GM18858 (cell line): ENCODE results near the gene H6PD.

Source experiments
- ATAC-seq: cut with Tn5 transposase; IDR thresholded peaks from one replicate; pipeline ENCODE4 v1.9.1; 2021; ENCODE audit not compliant: unreplicated experiment

H6PD gene

DNA sequence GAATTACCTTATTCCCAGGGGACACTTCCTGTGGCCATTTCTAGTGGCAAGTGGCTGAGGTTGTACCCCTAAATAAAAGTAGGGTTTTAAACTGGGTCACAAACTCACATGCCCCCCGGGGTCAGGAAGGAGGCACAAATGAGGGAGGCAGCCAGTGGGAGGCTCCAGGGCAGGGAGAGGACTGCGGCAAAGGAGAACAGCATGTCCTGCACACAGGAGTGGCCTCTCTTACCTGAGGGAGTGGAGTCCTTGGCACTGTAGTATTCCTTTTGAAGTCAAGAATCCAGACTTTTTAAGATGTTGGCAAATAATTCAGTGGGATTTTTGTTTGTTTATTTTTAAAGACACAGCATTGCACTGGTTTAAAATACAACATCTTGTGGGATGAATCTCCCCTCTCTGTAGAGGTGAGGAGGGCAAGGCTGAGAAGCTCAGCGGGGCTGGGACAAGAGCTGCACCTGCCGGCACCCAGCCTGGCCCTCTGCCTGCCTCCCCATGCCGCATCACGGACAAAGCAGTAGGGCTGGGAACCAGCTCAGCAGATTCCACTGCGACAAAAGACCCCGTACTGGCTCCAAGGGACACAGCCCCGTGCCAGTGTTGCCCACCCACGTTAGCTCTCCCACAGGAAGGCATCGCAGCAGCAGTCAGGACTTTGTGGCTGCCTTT lies 80.3 kb downstream of the H6PD start:
- ATAC-seq, result no peak

GRCh38 chr1:9315411-9316079 lies 81.0 kb downstream of the H6PD start:
- ATAC-seq, result no peak

- no peak for ATAC-seq
These were observed 81.5 kb downstream of the H6PD start for GRCh38 chr1:9316080-9316444.

GRCh38 chr1:9316512-9316911 lies 81.9 kb downstream of the H6PD start:
- ATAC-seq, result no peak

GRCh38 chr1:9317072-9317471 lies 82.5 kb downstream of the H6PD start:
- ATAC-seq, result no peak

- ATAC-seq, result no peak
These were observed 83.2 kb downstream of the H6PD start for GRCh38 chr1:9317591-9318417.

DNA sequence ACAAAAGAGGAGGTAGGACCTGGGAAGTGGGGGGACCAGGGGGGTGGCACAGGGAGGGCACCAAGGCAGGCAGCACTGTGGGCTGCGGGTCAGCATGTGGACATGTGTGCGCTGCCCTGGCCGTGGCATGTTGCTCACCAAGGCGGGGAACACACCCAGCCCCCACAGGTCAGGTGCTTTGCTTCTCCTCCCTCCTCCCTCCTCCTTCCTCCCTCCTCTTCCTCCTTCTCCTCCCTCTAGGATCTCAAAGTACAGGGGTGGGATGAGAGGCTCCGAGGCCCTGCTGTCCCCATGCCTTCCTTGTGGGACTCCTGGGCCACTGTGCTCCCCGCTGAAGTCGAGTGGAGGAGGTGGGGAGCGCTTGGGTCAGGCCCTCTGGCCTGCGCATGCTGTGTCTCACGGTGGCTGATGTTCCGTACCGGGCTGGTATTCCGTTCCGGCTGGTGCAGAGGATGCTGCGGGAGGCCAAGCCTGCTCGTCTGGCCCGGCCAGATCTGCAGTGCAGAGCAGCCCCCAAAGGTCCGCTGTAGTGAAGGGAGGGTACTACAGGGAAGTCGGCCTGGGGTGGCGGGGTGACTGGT lies 84.7 kb downstream of the H6PD start:
- ATAC-seq, result no peak

GRCh38 chr1:9319789-9320519 lies 85.4 kb downstream of the H6PD start:
- no peak for ATAC-seq
